Adipose tissue (tissue), 3 donors: ENCODE data around the gene PIP5KL1. TPM values are rescaled to one million over a fixed set of nuclear protein-coding genes. Genes with fewer than 3 reads are reported as not detected.

Source experiments
- H3K27ac ChIP-seq: one replicate; pipeline ENCODE4 v1.5.1; 2013; ENCODE audit warnings: low read depth, low read length
- WGBS, 3 donors: extraction: QIAGEN DNeasy Blood & Tissue Kit; methylation state at CpG; one replicate each; pipeline ENCODE4 v1.1.7; 2013; 5-methylcytosine and 5-hydroxymethylcytosine counted together
- polyA plus RNA-seq, 3 donors: library from polyadenylated mRNA; stranded (reverse); fragments of 200-250 nt; gene quantifications; one replicate each; pipeline ENCODE4 v1.2.3, GENCODE V29; 2013
- donor health status: healthy with polysubstance abuse.
- donor health status: Bipolar disorder and iron deficiency.
- donor health status: healthy.

Gene PIP5KL1
- under 1 TPM; 0.22 to 0.74 (median 0.74) TPM for polyA plus RNA-seq

GRCh38 chr9:127930231-127931091 lies at the start of gene PIP5KL1:
PIP5KL1 (minus strand) TSS chr9:127930777; CDS start chr9:127930752, 25 bp downstream.
- 2 to 4% (median 2%) methylated on average over 58 to 70 of the region's 70 CpGs for WGBS, 3 donors
- no peak within 1 kb of the TSS for H3K27ac ChIP-seq

- 0 to 1% (median 1%) methylated on average over 42 to 61 of the region's 61 CpGs for WGBS, 3 donors
Observed at GRCh38 chr9:127980060-127980705, 49.6 kb upstream of the PIP5KL1 start.

GRCh38 chr9:127979333-127980059 lies 48.9 kb upstream of the PIP5KL1 start:
- WGBS, 3 donors, result 2 to 14% (median 12%) methylated on average over 24 of the region's 24 CpGs
- H3K27ac ChIP-seq, result no peak overlapping the region

More at GRCh38 chr9:127980060-127980705, 49.6 kb upstream of the PIP5KL1 start:
- no peak overlapping the region for H3K27ac ChIP-seq

GRCh38 chr9:127979015-127979332 lies 48.4 kb upstream of the PIP5KL1 start:
- WGBS, 3 donors, result 23 to 67% (median 61%) methylated on average over 5 of the region's 5 CpGs
- H3K27ac ChIP-seq, result no peak overlapping the region

- whole genome bisulfite sequencing, 3 donors, result 23 to 64% (median 60%) methylated on average over 12 of the region's 12 CpGs
- H3K27ac ChIP-seq, result no peak overlapping the region
Observed at GRCh38 chr9:127977884-127978647, 47.5 kb upstream of the PIP5KL1 start.

- 40 to 89% (median 89%) methylated on average over 7 of the region's 7 CpGs for WGBS, 3 donors
- no peak overlapping the region for H3K27ac ChIP-seq
Observed at GRCh38 chr9:127977009-127977883, 46.7 kb upstream of the PIP5KL1 start.

GRCh38 chr9:127976498-127976897 lies 45.9 kb upstream of the PIP5KL1 start:
- H3K27ac ChIP-seq, result no peak overlapping the region
- 20 to 87% (median 71%) methylated on average over 6 of the region's 6 CpGs for WGBS, 3 donors

- no peak overlapping the region for H3K27ac ChIP-seq
- WGBS, 3 donors, result 65 to 81% (median 71%) methylated on average over 10 of the region's 10 CpGs
Observed at GRCh38 chr9:127975376-127976315, 45.1 kb upstream of the PIP5KL1 start.

- no peak overlapping the region for H3K27ac ChIP-seq
- 38 to 66% (median 61%) methylated on average over 10 of the region's 10 CpGs for whole genome bisulfite sequencing, 3 donors
Observed at GRCh38 chr9:127974769-127975261, 44.2 kb upstream of the PIP5KL1 start.

- WGBS, 3 donors, result 31 to 81% (median 77%) methylated on average over 12 of the region's 12 CpGs
- no peak overlapping the region for H3K27ac ChIP-seq
Observed at GRCh38 chr9:127974001-127974768, 43.6 kb upstream of the PIP5KL1 start.

GRCh38 chr9:127973169-127974000 lies 42.8 kb upstream of the PIP5KL1 start:
- WGBS, 3 donors, result 23 to 84% (median 72%) methylated on average over 17 of the region's 17 CpGs
- no peak overlapping the region for H3K27ac ChIP-seq

GRCh38 chr9:127972236-127972871 lies 41.8 kb upstream of the PIP5KL1 start:
- WGBS, 3 donors, result 36 to 76% (median 61%) methylated on average over 12 of the region's 12 CpGs
- no peak overlapping the region for H3K27ac ChIP-seq

- H3K27ac ChIP-seq, result no peak overlapping the region
- WGBS, 3 donors, result 41 to 55% (median 44%) methylated on average over 17 to 20 of the region's 20 CpGs
Observed at GRCh38 chr9:127971357-127972235, 41.0 kb upstream of the PIP5KL1 start.
